Suprapubic skin (tissue), 4 donors: Measurements from ENCODE around the gene CARMIL3.

Source experiments
- EP300 ChIP-seq: sonication (generic); formaldehyde crosslinking; IDR thresholded peaks from one replicate; pipeline ENCODE4 v1.6.1; 2017; ENCODE audit warnings: antibody characterized with exemption
- POLR2A ChIP-seq, 2 donors: fragments of 450-650 bp; IDR thresholded peaks; one replicate each; pipeline ENCODE4 v1.6.1; 2017; ENCODE audit warnings: antibody characterized with exemption in 2 of 2, mild to moderate bottlenecking in 2 of 2, moderate library complexity in 2 of 2
- POLR2AphosphoS5 ChIP-seq, 3 donors: sonication (generic); formaldehyde crosslinking; IDR thresholded peaks; one replicate each; pipeline ENCODE4 v1.6.1; 2017; ENCODE audit warnings: antibody characterized with exemption in 3 of 3
- TF ChIP-seq, protein P1 (sequence below), 2 donors: fragments of 200-600 bp in 1 of 2; fragments of 450-650 bp in 1 of 2; sonication (generic) in 1 of 2; IDR thresholded peaks; one replicate each; pipeline ENCODE4 v1.5.1; 2016 to 2019; ENCODE audit warnings: antibody characterized with exemption in 2 of 2, mild to moderate bottlenecking in 1 of 2, moderate library complexity in 1 of 2

- no peak for TF ChIP-seq EP300
- TF ChIP-seq, protein P1, sequence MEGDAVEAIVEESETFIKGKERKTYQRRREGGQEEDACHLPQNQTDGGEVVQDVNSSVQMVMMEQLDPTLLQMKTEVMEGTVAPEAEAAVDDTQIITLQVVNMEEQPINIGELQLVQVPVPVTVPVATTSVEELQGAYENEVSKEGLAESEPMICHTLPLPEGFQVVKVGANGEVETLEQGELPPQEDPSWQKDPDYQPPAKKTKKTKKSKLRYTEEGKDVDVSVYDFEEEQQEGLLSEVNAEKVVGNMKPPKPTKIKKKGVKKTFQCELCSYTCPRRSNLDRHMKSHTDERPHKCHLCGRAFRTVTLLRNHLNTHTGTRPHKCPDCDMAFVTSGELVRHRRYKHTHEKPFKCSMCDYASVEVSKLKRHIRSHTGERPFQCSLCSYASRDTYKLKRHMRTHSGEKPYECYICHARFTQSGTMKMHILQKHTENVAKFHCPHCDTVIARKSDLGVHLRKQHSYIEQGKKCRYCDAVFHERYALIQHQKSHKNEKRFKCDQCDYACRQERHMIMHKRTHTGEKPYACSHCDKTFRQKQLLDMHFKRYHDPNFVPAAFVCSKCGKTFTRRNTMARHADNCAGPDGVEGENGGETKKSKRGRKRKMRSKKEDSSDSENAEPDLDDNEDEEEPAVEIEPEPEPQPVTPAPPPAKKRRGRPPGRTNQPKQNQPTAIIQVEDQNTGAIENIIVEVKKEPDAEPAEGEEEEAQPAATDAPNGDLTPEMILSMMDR (IDR thresholded peaks at IDR 0.05), result no peak
- TF ChIP-seq POLR2A (IDR thresholded peaks at IDR 0.05), result no peak
- TF ChIP-seq POLR2AphosphoS5 (IDR thresholded peaks at IDR 0.05), result no peak
Observed at GRCh38 chr14:24037658-24038037, 14.2 kb upstream of the CARMIL3 start.
